Testis (tissue), 3 donors: Measurements from ENCODE around the gene DPEP1. TPM values are rescaled to one million over a fixed set of nuclear protein-coding genes. Genes with fewer than 3 reads are reported as not detected.
"Not testable (repeated sequence)": the region's sequence is repeated elsewhere in the genome, so short reads cannot be mapped to it uniquely, and the experiment has no call there.

Source experiments
- DNase-seq: peaks from one replicate; pipeline ENCODE4 v3.0.0-alpha.2; 2019
- H3K27ac ChIP-seq, 2 donors: fragments of 200-600 bp; sonication (generic); one replicate each; pipeline ENCODE4 v1.5.1; 2019
- H3K27me3 ChIP-seq: fragments of 200-600 bp; sonication (generic); one replicate; pipeline ENCODE4 v1.5.1; 2019
- H3K36me3 ChIP-seq: fragments of 200-600 bp; sonication (generic); one replicate; pipeline ENCODE4 v1.5.1; 2017; ENCODE audit warnings: low read depth; ENCODE audit errors: missing control alignments
- H3K4me1 ChIP-seq: fragments of 200-600 bp; sonication (generic); one replicate; pipeline ENCODE4 v1.5.1; 2019
- H3K4me3 ChIP-seq, 2 donors: fragments of 200-600 bp; sonication (generic); one replicate each; pipeline ENCODE4 v1.5.1; 2017 to 2019
- H3K9me3 ChIP-seq: fragments of 200-600 bp; sonication (generic); one replicate; pipeline ENCODE4 v1.5.1; 2017
- CTCF ChIP-seq, 3 experiments: fragments of 450-650 bp in 2 of 3; fragments of 200-600 bp in 1 of 3; sonication (generic) in 1 of 3; IDR thresholded peaks; one replicate each; pipeline ENCODE4 v1.5.1; 2016 to 2019; ENCODE audit warnings: antibody characterized with exemption in 3 of 3, mild to moderate bottlenecking in 2 of 3, moderate library complexity in 1 of 3
- POLR2A ChIP-seq: fragments of 450-650 bp; IDR thresholded peaks from one replicate; pipeline ENCODE4 v1.6.1; 2017; ENCODE audit warnings: antibody characterized with exemption, mild to moderate bottlenecking, moderate library complexity
- WGBS, 2 donors: methylation state at CpG; one replicate each; pipeline ENCODE4 v1.1.5; 2018; 5-methylcytosine and 5-hydroxymethylcytosine counted together
- intact Hi-C: fragments of 100-400 bp; cut with DNase I; formaldehyde crosslinking; loops from one replicate; pipeline ENCODE4 v1.15.1; 2023; ENCODE audit warnings: low total_unique reads
- polyA plus RNA-seq: library from polyadenylated mRNA; stranded (reverse); fragments of 350-450 nt; fragmentation: Illumina TruSeq; extraction: RNeasy Lipid Tissue Mini Kit (QIAGEN cat#74804); gene quantifications from one replicate; pipeline ENCODE4 v1.2.3, GENCODE V29; 2014; ENCODE audit warnings: low read depth, low replicate concordance; ENCODE audit not compliant: insufficient read depth
- total RNA-seq, 2 donors: library from RNA; depleted of rRNA; stranded (reverse); fragments of >200 nt; gene quantifications; one replicate each; pipeline ENCODE4 v1.2.3, GENCODE V29; 2016

The DPEP1 gene
- total and polyA plus RNA-seq, 3 donors from 2014 or later: 105 to 256 (median 125) TPM

- H3K4me3 ChIP-seq: no peak overlapping the region
- 89% methylated on average over 25 to 30 of the region's 30 CpGs for WGBS, 2 donors
- no peak overlapping the region for H3K27ac ChIP-seq
- no peaks in the 10 kb centered on the region for H3K27me3 ChIP-seq
- H3K4me1 ChIP-seq: peaks cover 16% of the 10 kb centered on the region
- intact Hi-C loops: no loop called here
- H3K36me3 ChIP-seq: no peaks in the 10 kb centered on the region
- TF ChIP-seq POLR2A: no peak
- no peak for TF ChIP-seq CTCF (IDR thresholded peaks at IDR 0.05)
- DNase-seq: no peak
- H3K9me3 ChIP-seq: no peaks in the 10 kb centered on the region
These were observed 45.5 kb upstream of the DPEP1 start for GRCh38 chr16:89567656-89568594.

- DNase-seq: no peak
- Histone ChIP-seq H3K4me1 (peaks cover 22% of the 10 kb centered on the region), H3K27ac (no peak overlapping the region), H3K4me3 (no peak overlapping the region), H3K36me3 (no peaks in the 10 kb centered on the region), H3K9me3 (no peaks in the 10 kb centered on the region), H3K27me3 (no peaks in the 10 kb centered on the region)
- 80 to 87% methylated on average over 12 to 23 of the region's 23 CpGs for WGBS, 2 donors
- intact Hi-C loops: no loop called here
- no peak for TF ChIP-seq POLR2A
- no peak for TF ChIP-seq CTCF (IDR thresholded peaks at IDR 0.05)
These were observed 43.7 kb upstream of the DPEP1 start for GRCh38 chr16:89569506-89570341.

GRCh38 chr16:89570342-89570923 is 43.0 kb upstream of the DPEP1 start:
- no peaks in the 10 kb centered on the region for H3K27me3 ChIP-seq
- no peak for TF ChIP-seq POLR2A
- TF ChIP-seq CTCF (IDR thresholded peaks at IDR 0.05): no peak
- intact Hi-C loops: no loop called here

GRCh38 chr16:89570983-89571598 is 42.4 kb upstream of the DPEP1 start:
- H3K4me3 ChIP-seq, intact Hi-C loops, H3K36me3 ChIP-seq, H3K27me3 ChIP-seq, DNase-seq, H3K9me3 ChIP-seq, H3K27ac ChIP-seq: not testable (repeated sequence)
- peaks cover 17% of the 10 kb centered on the region for H3K4me1 ChIP-seq
- WGBS, 2 donors: 82 to 86% methylated on average over 19 to 32 of the region's 36 CpGs

More at GRCh38 chr16:89570342-89570923, 43.0 kb upstream of the DPEP1 start:
- Histone ChIP-seq H3K9me3 (no peaks in the 10 kb centered on the region), H3K4me3 (no peak overlapping the region), H3K4me1 (peaks cover 21% of the 10 kb centered on the region), H3K36me3 (no peaks in the 10 kb centered on the region), H3K27ac (no peak overlapping the region)
- WGBS, 2 donors: 86 to 88% methylated on average over 22 to 29 of the region's 30 CpGs
- no peak for DNase-seq
